Progenitor cell of endocrine pancreas (in vitro differentiated cells): Measurements from ENCODE around the gene ACTR8. TPM values are rescaled to one million over a fixed set of nuclear protein-coding genes. Genes with fewer than 3 reads are reported as not detected.

ENCODE experiments used
- DNase-seq: peaks from one replicate; pipeline ENCODE4 v3.0.0; 2021; ENCODE audit warnings: low spot score; ENCODE audit not compliant: unreplicated experiment
- H3K27ac Mint-ChIP-seq: 2 replicates; pipeline ENCODE4 v1.8.0; 2021; ENCODE audit warnings: mild to moderate bottlenecking, moderate library complexity, mixed read lengths
- H3K27me3 Mint-ChIP-seq: 2 replicates; pipeline ENCODE4 v1.8.0; 2021; ENCODE audit warnings: mixed read lengths
- H3K36me3 Mint-ChIP-seq: 2 replicates; pipeline ENCODE4 v1.8.0; 2022; ENCODE audit warnings: mixed read lengths; ENCODE audit not compliant: insufficient read depth
- H3K4me1 Mint-ChIP-seq: 2 replicates; pipeline ENCODE4 v1.8.0; 2021; ENCODE audit warnings: low read depth, mixed read lengths
- H3K4me3 Mint-ChIP-seq: 2 replicates; pipeline ENCODE4 v1.8.0; 2021; ENCODE audit warnings: low read depth, mild to moderate bottlenecking, moderate library complexity, mixed read lengths
- H3K9me3 Mint-ChIP-seq: 2 replicates; pipeline ENCODE4 v1.8.0; 2021; ENCODE audit warnings: low read depth, mixed read lengths
- total RNA-seq: library from RNA; stranded (reverse); gene quantifications from 2 replicates; pipeline ENCODE4 v1.2.1, GENCODE V29; 2021
- TF ChIP-seq, protein P1 (sequence below): fragments of 200-600 bp; sonication (generic); IDR thresholded peaks from one replicate; pipeline ENCODE4 v1.5.0; 2021; ENCODE audit warnings: antibody characterized with exemption, mild to moderate bottlenecking; ENCODE audit not compliant: unreplicated experiment

Gene ACTR8
- total RNA-seq, 1 donor from 2014 or later, result 60.8 TPM

DNA sequence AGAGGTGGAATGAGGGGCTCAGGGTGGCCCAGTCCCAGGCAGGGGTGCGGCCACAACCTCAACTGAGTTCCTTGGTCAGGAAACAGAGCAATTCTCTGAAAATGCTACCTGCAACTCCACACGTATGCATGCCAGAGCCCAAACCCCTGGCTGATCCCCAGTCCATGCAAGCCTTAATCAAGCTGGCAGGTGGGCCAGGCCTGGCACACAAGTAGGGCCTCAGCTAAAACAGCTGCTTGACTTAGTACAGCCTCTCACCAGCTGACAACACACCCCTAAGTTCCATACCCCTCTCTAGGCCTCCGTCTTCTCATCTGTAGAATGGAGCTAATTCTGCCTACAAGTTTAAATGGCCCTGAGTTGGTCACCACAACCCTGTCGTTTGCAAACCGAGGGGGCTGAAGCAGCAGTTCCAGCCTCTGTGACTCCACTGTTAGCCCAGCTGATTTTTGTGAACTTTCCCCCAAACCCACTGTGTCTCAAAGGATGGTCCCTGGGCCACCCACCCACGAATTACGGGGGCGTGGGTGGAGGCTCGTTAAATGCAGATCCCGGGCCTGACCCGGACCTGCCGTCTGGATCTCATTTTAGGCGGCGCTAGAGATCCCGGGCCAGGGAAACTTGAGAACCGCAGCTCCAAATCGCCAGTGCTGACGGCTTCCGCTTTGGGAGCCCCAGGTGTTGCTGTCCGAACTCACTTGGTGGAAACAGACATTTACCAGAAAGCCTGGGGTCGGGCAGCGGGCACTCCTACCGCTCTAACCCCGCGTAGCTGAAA is 36.7 kb downstream of the ACTR8 start:
- no peak for DNase-seq
- Mint-ChIP-seq H3K27ac (peak overlapping the region; percentile 88), H3K9me3 (no peaks in the 10 kb centered on the region), H3K4me3 (peak overlapping the region; percentile 76), H3K27me3 (peaks cover 9% of the 10 kb centered on the region), H3K4me1 (peaks cover 33% of the 10 kb centered on the region), H3K36me3 (no peaks in the 10 kb centered on the region)
- TF ChIP-seq, protein P1, sequence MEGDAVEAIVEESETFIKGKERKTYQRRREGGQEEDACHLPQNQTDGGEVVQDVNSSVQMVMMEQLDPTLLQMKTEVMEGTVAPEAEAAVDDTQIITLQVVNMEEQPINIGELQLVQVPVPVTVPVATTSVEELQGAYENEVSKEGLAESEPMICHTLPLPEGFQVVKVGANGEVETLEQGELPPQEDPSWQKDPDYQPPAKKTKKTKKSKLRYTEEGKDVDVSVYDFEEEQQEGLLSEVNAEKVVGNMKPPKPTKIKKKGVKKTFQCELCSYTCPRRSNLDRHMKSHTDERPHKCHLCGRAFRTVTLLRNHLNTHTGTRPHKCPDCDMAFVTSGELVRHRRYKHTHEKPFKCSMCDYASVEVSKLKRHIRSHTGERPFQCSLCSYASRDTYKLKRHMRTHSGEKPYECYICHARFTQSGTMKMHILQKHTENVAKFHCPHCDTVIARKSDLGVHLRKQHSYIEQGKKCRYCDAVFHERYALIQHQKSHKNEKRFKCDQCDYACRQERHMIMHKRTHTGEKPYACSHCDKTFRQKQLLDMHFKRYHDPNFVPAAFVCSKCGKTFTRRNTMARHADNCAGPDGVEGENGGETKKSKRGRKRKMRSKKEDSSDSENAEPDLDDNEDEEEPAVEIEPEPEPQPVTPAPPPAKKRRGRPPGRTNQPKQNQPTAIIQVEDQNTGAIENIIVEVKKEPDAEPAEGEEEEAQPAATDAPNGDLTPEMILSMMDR, result peak; percentile 47

DNA sequence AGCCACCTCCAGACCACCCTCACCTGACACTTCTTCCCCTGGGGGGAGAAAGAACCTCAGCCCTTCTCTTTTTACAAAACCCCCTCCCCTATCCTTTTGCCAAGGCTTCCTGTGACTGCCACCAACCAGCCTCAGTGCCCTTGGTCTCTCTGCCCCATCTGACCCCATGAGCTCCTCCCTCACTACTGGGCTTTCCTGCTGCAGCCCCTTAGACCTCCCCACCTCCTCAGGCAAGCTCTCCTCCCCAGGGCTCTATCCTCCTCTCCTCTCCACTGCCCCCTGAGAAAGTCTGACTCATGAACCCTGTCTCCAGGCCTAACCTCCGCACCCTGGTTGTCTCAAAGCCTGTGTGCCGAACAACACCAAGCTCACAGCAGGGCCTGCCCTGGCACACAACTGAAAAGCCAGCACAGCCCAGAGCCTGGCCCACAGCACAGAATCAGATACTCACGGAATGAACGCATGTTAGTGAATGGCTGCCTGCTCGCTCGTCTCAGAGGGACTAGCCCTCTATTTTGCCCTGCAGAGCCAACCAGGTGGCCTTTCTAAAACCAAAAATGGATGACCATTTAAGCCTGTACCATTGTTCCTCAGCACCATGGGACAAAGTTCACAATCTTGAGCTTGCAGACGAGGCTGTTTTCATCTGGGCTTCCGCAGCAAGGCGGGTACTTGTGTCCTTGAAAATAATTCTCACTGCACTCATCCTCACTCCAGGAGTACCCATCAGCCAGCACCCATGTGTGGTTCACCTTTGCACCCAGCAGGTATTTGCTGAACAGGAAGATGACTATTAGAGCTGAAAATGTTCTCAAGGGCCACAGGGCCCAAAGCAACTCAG is 37.5 kb downstream of the ACTR8 start:
- Mint-ChIP-seq H3K9me3 (no peaks in the 10 kb centered on the region), H3K27ac (peak overlapping the region; percentile 94), H3K27me3 (peaks cover 9% of the 10 kb centered on the region), H3K4me3 (peak overlapping the region; percentile 76), H3K4me1 (peaks cover 33% of the 10 kb centered on the region), H3K36me3 (peaks cover 2% of the 10 kb centered on the region)
- DNase-seq, result no peak
- TF ChIP-seq, protein P1, result no peak

DNA sequence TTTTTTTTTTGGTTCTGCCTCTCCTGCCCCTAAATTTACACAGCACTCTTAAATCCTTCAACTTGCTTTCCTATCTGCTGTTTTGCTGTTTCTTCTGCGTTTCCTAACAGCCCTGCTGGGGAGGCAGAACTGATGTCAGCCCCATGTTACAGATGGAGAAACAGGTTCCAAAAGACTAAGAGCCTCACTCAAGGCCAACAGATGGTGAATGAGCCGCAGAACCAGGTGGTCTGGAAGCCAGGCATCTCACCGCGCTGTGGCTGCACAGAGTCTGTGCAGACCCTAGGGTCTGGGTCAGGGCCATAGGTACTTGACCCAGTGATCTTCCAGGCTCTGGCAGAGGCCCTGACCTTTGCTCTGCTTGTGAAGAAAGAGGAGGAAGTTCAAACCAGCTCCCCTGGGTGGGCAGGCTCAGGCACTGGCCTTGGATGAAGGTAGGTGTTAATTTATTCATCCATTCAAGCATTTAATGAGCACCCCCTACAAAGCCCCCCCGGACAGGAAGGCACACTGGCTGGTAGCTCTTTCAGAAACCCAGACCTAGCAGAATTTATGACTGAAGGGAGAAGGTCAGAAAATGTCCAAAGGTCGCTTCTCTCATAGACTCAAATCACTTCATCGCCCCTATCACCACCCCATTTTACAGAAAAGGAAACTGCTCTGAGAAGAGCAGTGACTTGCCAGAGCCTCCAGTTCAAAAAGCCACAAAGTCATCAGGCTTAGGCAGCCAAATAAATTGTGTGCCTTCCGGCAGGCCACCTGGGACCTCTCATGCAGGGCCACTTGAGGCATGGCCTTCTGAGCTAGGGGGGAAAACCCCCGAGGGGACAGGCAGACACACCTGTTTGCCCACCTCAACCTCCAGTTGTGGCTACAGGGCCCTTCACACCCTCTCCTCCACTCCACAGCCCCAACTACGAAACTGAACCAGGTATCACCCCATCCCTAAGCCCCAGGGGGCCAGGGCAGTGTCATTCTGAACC is 38.5 kb downstream of the ACTR8 start:
- Mint-ChIP-seq H3K27me3 (peaks cover 5% of the 10 kb centered on the region), H3K27ac (peak overlapping the region; percentile 94), H3K9me3 (no peaks in the 10 kb centered on the region), H3K4me1 (peaks cover 33% of the 10 kb centered on the region), H3K4me3 (peak overlapping the region; percentile 25), H3K36me3 (peaks cover 4% of the 10 kb centered on the region)
- TF ChIP-seq, protein P1, result no peak
- no peak for DNase-seq

DNA sequence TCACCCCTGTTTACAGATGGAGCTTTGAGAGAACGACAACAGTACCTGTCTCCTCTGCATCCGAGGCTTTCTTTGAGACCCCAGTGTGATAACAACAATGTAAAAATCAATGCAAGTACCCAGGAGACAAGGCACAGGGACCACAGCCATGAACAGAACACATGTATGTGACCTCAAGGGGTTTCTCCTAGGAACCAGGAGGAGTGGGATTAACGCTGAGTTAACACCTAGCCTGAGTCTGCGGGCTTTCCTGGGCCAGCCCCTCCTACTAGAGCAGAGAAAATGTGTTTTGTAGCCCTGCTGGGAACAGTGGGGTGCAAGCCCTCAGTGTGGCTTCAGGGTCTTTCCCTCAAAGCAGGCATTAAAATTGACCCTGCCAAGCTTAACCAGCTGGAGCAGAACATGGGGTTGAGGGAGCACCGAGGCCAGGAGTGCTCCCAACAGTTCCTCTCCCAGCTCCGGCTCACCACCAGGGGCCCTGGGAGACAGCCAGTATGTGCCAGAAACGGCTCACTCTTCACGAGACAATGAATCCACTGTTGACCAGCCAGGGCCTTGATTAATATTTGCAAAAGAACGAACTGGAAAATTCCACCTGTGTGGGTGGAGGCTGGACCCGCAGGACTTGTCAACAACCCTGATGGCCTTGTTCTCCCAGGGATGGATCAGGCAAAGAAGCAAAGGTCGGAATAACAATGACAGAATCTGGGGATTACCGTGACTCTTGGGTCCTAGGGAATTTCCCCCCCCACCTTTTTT is 39.3 kb downstream of the ACTR8 start:
- peak overlapping the region; percentile 94 for H3K27ac Mint-ChIP-seq
- H3K36me3 Mint-ChIP-seq, result peaks cover 4% of the 10 kb centered on the region
- peaks cover 5% of the 10 kb centered on the region for H3K27me3 Mint-ChIP-seq
- TF ChIP-seq, protein P1, result peak; percentile 57
- no peaks in the 10 kb centered on the region for H3K9me3 Mint-ChIP-seq
- H3K4me1 Mint-ChIP-seq, result peaks cover 33% of the 10 kb centered on the region
- peak; percentile 46 for DNase-seq
- peak overlapping the region; percentile 27 for H3K4me3 Mint-ChIP-seq
